Muscle of leg (tissue), 11 donors: ENCODE results near the gene CACNA1C. TPM values are rescaled to one million over a fixed set of nuclear protein-coding genes. Genes with fewer than 3 reads are reported as not detected.
A peak's percentile ranks its signal among the peaks of the same experiment; 100 is the strongest.

Experiments used
- DNase-seq: peaks from one replicate; pipeline ENCODE4 v3.0.0; 2013
- H3K27ac ChIP-seq: one replicate; pipeline ENCODE4 v1.5.1; 2013; ENCODE audit warnings: mild to moderate bottlenecking, low read length, control low read depth
- H3K27me3 ChIP-seq: one replicate; pipeline ENCODE4 v1.6.1; 2013; ENCODE audit warnings: low read length; ENCODE audit not compliant: control insufficient read depth, insufficient read depth
- H3K36me3 ChIP-seq: one replicate; pipeline ENCODE4 v1.6.1; 2013; ENCODE audit warnings: low read length; ENCODE audit not compliant: control insufficient read depth, insufficient read depth
- H3K4me1 ChIP-seq: one replicate; pipeline ENCODE4 v1.6.1; 2013; ENCODE audit warnings: low read length; ENCODE audit not compliant: control insufficient read depth, insufficient read depth
- H3K4me3 ChIP-seq: one replicate; pipeline ENCODE4 v1.5.1; 2013; ENCODE audit warnings: low read length, control low read depth
- H3K9me3 ChIP-seq: replicated peaks from 2 replicates; pipeline ENCODE4 v1.6.1; 2013; ENCODE audit warnings: low read depth, low read length; ENCODE audit not compliant: control insufficient read depth
- WGBS: methylation state at CpG from one replicate; pipeline ENCODE4 v1.1.5; 2013; ENCODE audit warnings: missing lambda C conversion rate; ENCODE audit not compliant: insufficient coverage; 5-methylcytosine and 5-hydroxymethylcytosine counted together
- polyA plus RNA-seq, 8 donors: library from polyadenylated mRNA; unstranded; fragments of 120-200 nt; gene quantifications; one replicate each; pipeline versions ENCODE4 v1.2.1 to v1.2.3, GENCODE V29; 2013; ENCODE audit warnings: inconsistent platforms in 1 of 8, low replicate concordance in 1 of 8; ENCODE audit not compliant: insufficient read length in 8 of 8, insufficient read depth in 1 of 8
- total RNA-seq: library from RNA; stranded (reverse); fragments of 120-200 nt; gene quantifications from one replicate; pipeline ENCODE4 v1.2.4, GENCODE V29; 2013

CACNA1C gene
- total and polyA plus RNA-seq, 9 donors, result 1.9 to 4.3 (median 3.6) TPM

- Histone ChIP-seq H3K36me3 (no peaks in the 10 kb centered on the region), H3K4me1 (peaks cover 18% of the 10 kb centered on the region), H3K4me3 (peak overlapping the region; percentile 54), H3K9me3 (no peaks in the 10 kb centered on the region), H3K27me3 (peaks cover 62% of the 10 kb centered on the region), H3K27ac (peak overlapping the region; percentile 72)
- peak; percentile 73 for DNase-seq
- under 1% methylated on average over 60 of the region's 60 CpGs for WGBS
These were observed 904 bp downstream of the CACNA1C start for GRCh38 chr12:2053691-2054090.

GRCh38 chr12:2054091-2055018 is 1.6 kb downstream of the CACNA1C start:
- H3K9me3 ChIP-seq, result no peaks in the 10 kb centered on the region
- peak; percentile 62 for DNase-seq
- H3K4me3 ChIP-seq, result peak overlapping the region; percentile 27
- 5% methylated on average over 29 of the region's 40 CpGs for WGBS
- H3K27me3 ChIP-seq, result peaks cover 67% of the 10 kb centered on the region
- no peaks in the 10 kb centered on the region for H3K36me3 ChIP-seq
- no peak overlapping the region for H3K27ac ChIP-seq
- peaks cover 18% of the 10 kb centered on the region for H3K4me1 ChIP-seq

- Histone ChIP-seq H3K36me3 (no peaks in the 10 kb centered on the region), H3K27ac (no peak overlapping the region), H3K9me3 (no peaks in the 10 kb centered on the region), H3K4me1 (peaks cover 9% of the 10 kb centered on the region), H3K4me3 (no peak overlapping the region), H3K27me3 (peaks cover 52% of the 10 kb centered on the region)
- peak; percentile 49 for DNase-seq
- 52% methylated on average over 17 of the region's 21 CpGs for WGBS
These were observed 4.4 kb downstream of the CACNA1C start for GRCh38 chr12:2057041-2057794.

- 61% methylated on average over 3 of the region's 8 CpGs for WGBS
- peaks cover 54% of the 10 kb centered on the region for H3K27me3 ChIP-seq
- no peak overlapping the region for H3K27ac ChIP-seq
- no peak for DNase-seq
- H3K4me1 ChIP-seq, result peaks cover 9% of the 10 kb centered on the region
- no peak overlapping the region for H3K4me3 ChIP-seq
- no peaks in the 10 kb centered on the region for H3K36me3 ChIP-seq
- H3K9me3 ChIP-seq, result no peaks in the 10 kb centered on the region
These were observed 5.1 kb downstream of the CACNA1C start for GRCh38 chr12:2057795-2058408.

- DNase-seq, result no peak
- Histone ChIP-seq H3K4me1 (peaks cover 4% of the 10 kb centered on the region), H3K27ac (no peak overlapping the region), H3K36me3 (no peaks in the 10 kb centered on the region), H3K4me3 (no peak overlapping the region), H3K9me3 (no peaks in the 10 kb centered on the region), H3K27me3 (peaks cover 49% of the 10 kb centered on the region)
- WGBS, result 83% methylated on average over 2 of the region's 6 CpGs
These were observed 6.0 kb downstream of the CACNA1C start for GRCh38 chr12:2058837-2059236.

- 79% methylated on average over 5 of the region's 6 CpGs for WGBS
- no peak overlapping the region for H3K4me3 ChIP-seq
- no peaks in the 10 kb centered on the region for H3K9me3 ChIP-seq
- H3K4me1 ChIP-seq, result peaks cover 3% of the 10 kb centered on the region
- DNase-seq, result no peak
- H3K27me3 ChIP-seq, result peaks cover 33% of the 10 kb centered on the region
- no peak overlapping the region for H3K27ac ChIP-seq
- no peaks in the 10 kb centered on the region for H3K36me3 ChIP-seq
These were observed 8.6 kb downstream of the CACNA1C start for GRCh38 chr12:2061402-2061801.

- H3K27me3 ChIP-seq, result peaks cover 16% of the 10 kb centered on the region
- no peaks in the 10 kb centered on the region for H3K9me3 ChIP-seq
- no peak overlapping the region for H3K27ac ChIP-seq
- no peaks in the 10 kb centered on the region for H3K36me3 ChIP-seq
- WGBS, result no CpG with 5 or more reads among the region's 5 CpGs
- no peak overlapping the region for H3K4me3 ChIP-seq
- H3K4me1 ChIP-seq, result peaks cover 3% of the 10 kb centered on the region
- peak; percentile 58 for DNase-seq
These were observed 11.3 kb downstream of the CACNA1C start for GRCh38 chr12:2064071-2064507.

GRCh38 chr12:2068653-2069052 is 15.9 kb downstream of the CACNA1C start:
- Histone ChIP-seq H3K27ac (no peak overlapping the region), H3K4me1 (peaks cover 3% of the 10 kb centered on the region), H3K36me3 (no peaks in the 10 kb centered on the region), H3K27me3 (peaks cover 9% of the 10 kb centered on the region), H3K4me3 (no peak overlapping the region), H3K9me3 (peaks cover 12% of the 10 kb centered on the region)
- WGBS, result 86% methylated on average over 5 of the region's 6 CpGs
- peak; percentile 32 for DNase-seq

GRCh38 chr12:2070440-2071045 is 17.8 kb downstream of the CACNA1C start:
- Histone ChIP-seq H3K4me1 (no peaks in the 10 kb centered on the region), H3K4me3 (no peak overlapping the region), H3K36me3 (no peaks in the 10 kb centered on the region), H3K27ac (no peak overlapping the region), H3K27me3 (peaks cover 5% of the 10 kb centered on the region), H3K9me3 (peaks cover 12% of the 10 kb centered on the region)
- no peak for DNase-seq
- WGBS, result 100% methylated on average over 1 of the region's 2 CpGs
